GM12892 (cell line): Measurements from ENCODE around the gene PTPRK.

ENCODE experiments used
- DNase-seq: peaks from one replicate; pipeline ENCODE4 v3.0.0; 2011; ENCODE audit not compliant: insufficient read length
- FAIRE-seq: peaks from 2 replicates; lab custom pipeline; 2011; peaks lifted over from hg19 to GRCh38; lab: Jason Lieb, UNC
- POLR2A ChIP-seq: IDR thresholded peaks from 2 replicates; pipeline ENCODE4 v1.6.1; 2011; ENCODE audit warnings: low read depth, low read length, control low read depth
- POLR2AphosphoS5 ChIP-seq: IDR thresholded peaks from 2 replicates; pipeline ENCODE4 v1.6.1; 2011; ENCODE audit warnings: low read depth, low read length, control low read depth
- TAF1 ChIP-seq: IDR thresholded peaks from 2 replicates; pipeline ENCODE4 v1.6.1; 2011; ENCODE audit warnings: low read depth, mild to moderate bottlenecking, control low read depth, low read length, borderline replicate concordance

Gene PTPRK

GRCh38 chr6:128311944-128312570, 208.3 kb downstream of the PTPRK start:
- FAIRE-seq = no peak
- no peak for TF ChIP-seq POLR2A
- DNase-seq = no peak

GRCh38 chr6:128310451-128310850, 209.9 kb downstream of the PTPRK start:
- FAIRE-seq (no peak), DNase-seq (no peak)
- TF ChIP-seq POLR2A (no peak), POLR2AphosphoS5 (no peak), TAF1 (no peak)

- TF ChIP-seq POLR2A (no peak), TAF1 (no peak), POLR2AphosphoS5 (no peak)
- FAIRE-seq (no peak), DNase-seq (no peak)
Measured at GRCh38 chr6:128307671-128308070, 212.7 kb downstream of the PTPRK start.

GRCh38 chr6:128305976-128306375, 214.4 kb downstream of the PTPRK start:
- FAIRE-seq = no peak
- DNase-seq = no peak
- TF ChIP-seq POLR2A = no peak
- no peak for TF ChIP-seq TAF1
- no peak for TF ChIP-seq POLR2AphosphoS5

GRCh38 chr6:128305228-128305627, 215.2 kb downstream of the PTPRK start:
- no peak for DNase-seq
- no peak for TF ChIP-seq POLR2AphosphoS5
- no peak for TF ChIP-seq TAF1
- no peak for TF ChIP-seq POLR2A
- no peak for FAIRE-seq

GRCh38 chr6:128303870-128304269, 216.5 kb downstream of the PTPRK start:
- FAIRE-seq = no peak
- DNase-seq = no peak
- TF ChIP-seq TAF1 = no peak
- TF ChIP-seq POLR2AphosphoS5 = no peak
- TF ChIP-seq POLR2A = no peak

GRCh38 chr6:128302942-128303341, 217.5 kb downstream of the PTPRK start:
- no peak for TF ChIP-seq POLR2A
- TF ChIP-seq TAF1 = no peak
- no peak for TF ChIP-seq POLR2AphosphoS5
- DNase-seq (no peak), FAIRE-seq (no peak)

GRCh38 chr6:128295670-128296069, 224.7 kb downstream of the PTPRK start:
- DNase-seq = no peak
- TF ChIP-seq POLR2AphosphoS5 = no peak
- no peak for TF ChIP-seq TAF1
- no peak for TF ChIP-seq POLR2A
- FAIRE-seq = no peak

GRCh38 chr6:128290221-128290620, 230.2 kb downstream of the PTPRK start:
- no peak for FAIRE-seq
- no peak for DNase-seq
- TF ChIP-seq POLR2AphosphoS5 (no peak), POLR2A (no peak), TAF1 (no peak)

GRCh38 chr6:128284128-128284527, 236.3 kb downstream of the PTPRK start:
- no peak for FAIRE-seq
- no peak for DNase-seq
- TF ChIP-seq POLR2AphosphoS5 = no peak
- no peak for TF ChIP-seq POLR2A
- no peak for TF ChIP-seq TAF1

GRCh38 chr6:128282961-128283360, 237.4 kb downstream of the PTPRK start:
- TF ChIP-seq TAF1 = no peak
- no peak for TF ChIP-seq POLR2AphosphoS5
- no peak for TF ChIP-seq POLR2A
- FAIRE-seq (no peak), DNase-seq (no peak)

GRCh38 chr6:128280960-128281359, 239.4 kb downstream of the PTPRK start:
- FAIRE-seq (no peak), DNase-seq (no peak)
- TF ChIP-seq POLR2A = no peak
- TF ChIP-seq TAF1 = no peak
- TF ChIP-seq POLR2AphosphoS5 = no peak

GRCh38 chr6:128280066-128280465, 240.3 kb downstream of the PTPRK start:
- FAIRE-seq (no peak), DNase-seq (no peak)
- TF ChIP-seq POLR2AphosphoS5 (no peak), TAF1 (no peak), POLR2A (no peak)
